HepG2 (cell line): Measurements from ENCODE around the gene NARF. TPM values are rescaled to one million over a fixed set of nuclear protein-coding genes. Genes with fewer than 3 reads are reported as not detected.

Experiments used
- NR3C1 ChIP-seq: sonication (generic); formaldehyde crosslinking; IDR thresholded peaks from 2 replicates; pipeline ENCODE4 v1.4.0; 2020; ENCODE audit warnings: missing genetic modification reagents
- PAWR ChIP-seq: sonication (generic); formaldehyde crosslinking; IDR thresholded peaks from 2 replicates; pipeline ENCODE4 v1.4.0; 2020; ENCODE audit warnings: missing genetic modification reagents, mild to moderate bottlenecking, borderline replicate concordance
- PHB2 ChIP-seq: fragments of 450-650 bp; IDR thresholded peaks from 2 replicates; pipeline ENCODE4 v1.6.1; 2018; ENCODE audit not compliant: partially characterized antibody
- PLRG1 ChIP-seq: fragments of 450-650 bp; conservative IDR thresholded peaks from 2 replicates; pipeline ENCODE4 v1.6.1; 2016
- PRDM4 ChIP-seq: sonication (generic); formaldehyde crosslinking; IDR thresholded peaks from 2 replicates; pipeline ENCODE4 v1.9.0; 2021; ENCODE audit warnings: missing genetic modification reagents, borderline replicate concordance
- SRSF9 ChIP-seq: fragments of 200-400 bp; formaldehyde crosslinking; IDR thresholded peaks from 2 replicates; pipeline ENCODE4 v1.6.1; 2018; ENCODE audit warnings: borderline replicate concordance, mild to moderate bottlenecking, low read depth, low read length; ENCODE audit not compliant: insufficient read depth, poor library complexity, severe bottlenecking
- USF2 ChIP-seq, 2 experiments: sonication (generic) in 1 of 2; formaldehyde crosslinking in 1 of 2; IDR thresholded peaks; 2 replicates each; pipeline versions ENCODE4 v1.5.1 to v1.6.1; 2011 to 2020; ENCODE audit warnings: borderline replicate concordance in 1 of 2, low read depth in 1 of 2, low read length in 1 of 2, mild to moderate bottlenecking in 1 of 2, missing genetic modification reagents in 1 of 2, moderate library complexity in 1 of 2
- ZGPAT ChIP-seq: IDR thresholded peaks from 2 replicates; pipeline ENCODE4 v1.6.1; 2016; ENCODE audit warnings: mild to moderate bottlenecking
- ZHX2 ChIP-seq, 2 experiments: sonication (generic) in 1 of 2; formaldehyde crosslinking in 1 of 2; IDR thresholded peaks; 2 replicates each; pipeline versions ENCODE4 v1.6.1 to v1.9.0; 2014 to 2022; ENCODE audit warnings: antibody characterized with exemption in 1 of 2, borderline replicate concordance in 1 of 2, inconsistent platforms in 1 of 2, low read depth in 1 of 2, missing genetic modification reagents in 1 of 2
- ZNF136 ChIP-seq: sonication (generic); formaldehyde crosslinking; IDR thresholded peaks from 2 replicates; pipeline ENCODE4 v1.8.1; 2022; ENCODE audit warnings: low read depth, mild to moderate bottlenecking, moderate library complexity, missing genetic modification reagents
- ZNF546 ChIP-seq: sonication (generic); formaldehyde crosslinking; conservative IDR thresholded peaks from 2 replicates; pipeline ENCODE4 v1.8.1; 2023; ENCODE audit warnings: mild to moderate bottlenecking, missing genetic modification reagents
- ZSCAN21 ChIP-seq: sonication (generic); formaldehyde crosslinking; IDR thresholded peaks from 2 replicates; pipeline ENCODE4 v1.8.0; 2022; ENCODE audit warnings: mild to moderate bottlenecking, missing genetic modification reagents, moderate library complexity, borderline replicate concordance
- polyA plus RNA-seq, 8 experiments: library from polyadenylated mRNA; depleted of rRNA in 3 of 8; stranded (reverse) in 7 of 8; unstranded in 1 of 8; fragments of >200 nt; fragmentation: Illumina TruSeq in 4 of 8; extraction: Trizol in 4 of 8; gene quantifications; 2 replicates each; pipeline versions ENCODE4 v1.2.1 to v1.2.3, GENCODE V29; 2011 to 2016; ENCODE audit warnings: low read depth in 4 of 8, missing spikeins in 1 of 8, mixed read lengths in 1 of 8; ENCODE audit not compliant: insufficient read depth in 1 of 8
- total RNA-seq, 5 experiments: library from RNA; depleted of rRNA; stranded (reverse); fragments of >200 nt; fragmentation: Illumina TruSeq; extraction: Trizol; gene quantifications; 2 replicates each; pipeline ENCODE4 v1.2.3, GENCODE V29; 2016; ENCODE audit warnings: low read depth in 1 of 5
- TF ChIP-seq, protein P1 (sequence below): sonication (generic); formaldehyde crosslinking; IDR thresholded peaks from 2 replicates; pipeline ENCODE4 v1.8.1; 2023; ENCODE audit warnings: mild to moderate bottlenecking, missing genetic modification reagents

NARF gene
- total and polyA plus RNA-seq, 2 of the 13 experiments (the other 11 are each of a cell fraction or from before 2014, with no cell fraction given): 61.1 to 144 TPM

DNA sequence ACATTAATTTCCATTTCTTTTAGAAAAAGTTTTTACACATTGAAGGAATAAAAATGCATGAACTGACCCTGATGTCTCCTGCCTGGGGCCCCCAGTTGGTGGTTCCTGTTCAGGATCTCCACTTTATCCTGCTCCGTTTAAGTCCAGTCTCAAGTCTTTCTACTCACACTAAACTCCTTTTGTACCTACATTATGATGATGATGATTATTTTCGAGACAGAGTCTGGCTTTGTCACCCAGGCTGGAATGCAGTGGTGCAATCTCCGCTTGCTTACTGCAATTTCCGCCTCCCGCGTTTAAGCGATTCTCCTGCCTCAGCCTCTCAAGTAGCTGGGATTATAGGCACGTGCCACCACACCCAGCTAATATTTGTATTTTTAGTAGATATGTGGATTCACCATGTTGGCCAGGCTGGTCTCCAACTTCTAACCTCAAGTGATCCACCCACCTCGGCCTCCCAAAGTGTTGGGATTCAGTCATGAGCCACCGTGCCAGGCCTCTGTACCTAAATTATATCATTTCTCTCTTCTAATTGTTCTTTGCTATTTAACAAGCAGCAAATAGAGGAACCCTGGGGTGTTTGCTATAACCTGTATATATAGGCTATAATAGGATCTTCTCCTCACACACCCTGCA is 58.8 kb downstream of the NARF start (continued):
- TF ChIP-seq USF2 (IDR thresholded peaks at IDR 0.05; ENCODE audit: low read depth, low read length) (peak; percentile 62), USF2 (CRISPR knock-in tag; IDR thresholded peaks at IDR 0.05; ENCODE audit: borderline replicate concordance) (peak; percentile 82; the same call in 1 of the 2 replicates), PHB2 (no peak), ZNF546 (CRISPR knock-in tag) (0 out of 2 replicates have a peak, but pooled peaks have one; percentile 39), PLRG1 (no peak), ZSCAN21 (CRISPR knock-in tag) (no peak), SRSF9 (no peak), PRDM4 (CRISPR knock-in tag) (no peak), ZGPAT (CRISPR knock-in tag) (peak; percentile 93), ZNF136 (CRISPR knock-in tag) (no peak), ZHX2 (IDR thresholded peaks at IDR 0.05; ENCODE audit: low read depth) (no peak), ZHX2 (CRISPR knock-in tag; IDR thresholded peaks at IDR 0.05; ENCODE audit: borderline replicate concordance) (no peak), NR3C1 (CRISPR knock-in tag) (no peak), PAWR (no peak)
- TF ChIP-seq, protein P1, sequence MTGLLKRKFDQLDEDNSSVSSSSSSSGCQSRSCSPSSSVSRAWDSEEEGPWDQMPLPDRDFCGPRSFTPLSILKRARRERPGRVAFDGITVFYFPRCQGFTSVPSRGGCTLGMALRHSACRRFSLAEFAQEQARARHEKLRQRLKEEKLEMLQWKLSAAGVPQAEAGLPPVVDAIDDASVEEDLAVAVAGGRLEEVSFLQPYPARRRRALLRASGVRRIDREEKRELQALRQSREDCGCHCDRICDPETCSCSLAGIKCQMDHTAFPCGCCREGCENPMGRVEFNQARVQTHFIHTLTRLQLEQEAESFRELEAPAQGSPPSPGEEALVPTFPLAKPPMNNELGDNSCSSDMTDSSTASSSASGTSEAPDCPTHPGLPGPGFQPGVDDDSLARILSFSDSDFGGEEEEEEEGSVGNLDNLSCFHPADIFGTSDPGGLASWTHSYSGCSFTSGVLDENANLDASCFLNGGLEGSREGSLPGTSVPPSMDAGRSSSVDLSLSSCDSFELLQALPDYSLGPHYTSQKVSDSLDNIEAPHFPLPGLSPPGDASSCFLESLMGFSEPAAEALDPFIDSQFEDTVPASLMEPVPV (CRISPR knock-in tag): no peak
